Chondrocyte (in vitro differentiated cells): Measurements from ENCODE around the gene RPL23. TPM values are rescaled to one million over a fixed set of nuclear protein-coding genes. Genes with fewer than 3 reads are reported as not detected.

Experiments used
- DNase-seq: peaks from one replicate; pipeline ENCODE4 v3.0.0; 2021; ENCODE audit warnings: mixed read lengths, low spot score
- H3K27ac Mint-ChIP-seq: one replicate; pipeline ENCODE4 v1.8.0; 2021; ENCODE audit warnings: mild to moderate bottlenecking, moderate library complexity, mixed read lengths; ENCODE audit not compliant: unreplicated experiment
- H3K27me3 Mint-ChIP-seq: 2 replicates; pipeline ENCODE4 v1.8.0; 2021; ENCODE audit warnings: low read depth, mixed read lengths
- H3K36me3 Mint-ChIP-seq: 2 replicates; pipeline ENCODE4 v1.8.0; 2021; ENCODE audit warnings: low read depth, mixed read lengths
- H3K4me1 Mint-ChIP-seq: 2 replicates; pipeline ENCODE4 v1.8.0; 2021; ENCODE audit warnings: low read depth, mild to moderate bottlenecking, mixed read lengths
- H3K4me3 Mint-ChIP-seq: one replicate; pipeline ENCODE4 v1.8.0; 2021; ENCODE audit warnings: mild to moderate bottlenecking, moderate library complexity, mixed read lengths; ENCODE audit not compliant: unreplicated experiment
- H3K9me3 Mint-ChIP-seq: 2 replicates; pipeline ENCODE4 v1.8.0; 2021; ENCODE audit warnings: low read depth, mixed read lengths
- CTCF ChIP-seq: fragments of 200-600 bp; sonication (generic); IDR thresholded peaks from 2 replicates; pipeline ENCODE4 v1.5.0; 2021; ENCODE audit warnings: antibody characterized with exemption, mild to moderate bottlenecking, moderate library complexity
- total RNA-seq: library from RNA; stranded (reverse); gene quantifications from 3 replicates; pipeline ENCODE4 v1.2.1, GENCODE V29; 2021

Gene RPL23
- total RNA-seq, 1 donor from 2014 or later, result 959 TPM

- H3K4me3 Mint-ChIP-seq, result peak within 1 kb of the TSS; percentile 97
- H3K9me3 Mint-ChIP-seq, result no peaks in the 10 kb centered on the region
- H3K27me3 Mint-ChIP-seq, result no peaks in the 10 kb centered on the region
- peaks cover 10% of the 10 kb centered on the region for H3K36me3 Mint-ChIP-seq
- H3K27ac Mint-ChIP-seq, result peak within 1 kb of the TSS; percentile 96
- peak; percentile 17 for TF ChIP-seq CTCF
- DNase-seq, result no peak
- peaks cover 53% of the 10 kb centered on the region for H3K4me1 Mint-ChIP-seq
Measured at GRCh38 chr17:38869526-38870258, 16.2 kb upstream of the RPL23 start, which contains the start of gene LASP1. Gene LASP1, plus strand, starts transcription at chr17:38870058. Its CDS starts 132 bp downstream, at chr17:38870190.

DNA sequence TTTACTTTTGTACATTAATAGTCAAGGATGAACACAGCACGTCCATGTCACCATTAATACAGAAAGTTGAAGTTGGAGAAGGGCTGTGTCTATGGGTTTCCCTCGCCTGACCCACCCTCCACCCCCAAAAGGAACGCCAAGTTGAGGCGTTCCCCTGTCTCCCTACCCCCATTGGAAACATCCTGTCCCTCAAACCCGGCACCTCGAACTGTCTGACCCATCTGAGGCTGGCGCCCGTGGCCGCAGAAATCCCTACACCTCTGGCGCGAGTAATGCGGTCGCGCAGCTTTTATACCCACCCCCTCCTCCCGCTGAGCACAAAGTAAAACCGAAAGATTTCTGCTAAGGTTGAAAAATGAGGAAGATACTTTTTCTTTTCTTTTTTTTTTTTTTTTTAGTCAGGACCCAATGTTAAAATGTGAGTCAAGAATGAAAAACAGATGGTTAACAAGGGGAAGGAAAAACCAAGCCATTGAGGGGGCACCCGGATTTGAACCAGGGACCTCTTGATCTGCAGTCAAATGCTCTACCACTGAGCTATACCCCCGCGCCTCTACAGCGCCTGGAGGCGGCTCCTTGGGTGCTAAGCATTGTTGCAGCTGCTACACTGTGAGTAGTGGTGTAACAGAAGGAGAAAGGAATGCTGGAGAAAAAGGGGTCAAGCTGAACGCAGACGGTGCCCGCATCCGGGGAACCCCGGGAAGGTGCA, 15.4 kb upstream of the RPL23 start:
- Mint-ChIP-seq H3K36me3 (peaks cover 10% of the 10 kb centered on the region), H3K27ac (peak overlapping the region; percentile 89), H3K4me3 (peak overlapping the region; percentile 80), H3K9me3 (no peaks in the 10 kb centered on the region), H3K4me1 (peaks cover 50% of the 10 kb centered on the region), H3K27me3 (no peaks in the 10 kb centered on the region)
- TF ChIP-seq CTCF, result peak; percentile 64
- DNase-seq, result no peak

GRCh38 chr17:38867968-38868816, 14.7 kb upstream of the RPL23 start:
- Mint-ChIP-seq H3K27me3 (no peaks in the 10 kb centered on the region), H3K36me3 (peaks cover 10% of the 10 kb centered on the region), H3K9me3 (no peaks in the 10 kb centered on the region), H3K4me3 (peak overlapping the region; percentile 80), H3K4me1 (peaks cover 50% of the 10 kb centered on the region), H3K27ac (peak overlapping the region; percentile 89)
- no peak for TF ChIP-seq CTCF
- no peak for DNase-seq

DNA sequence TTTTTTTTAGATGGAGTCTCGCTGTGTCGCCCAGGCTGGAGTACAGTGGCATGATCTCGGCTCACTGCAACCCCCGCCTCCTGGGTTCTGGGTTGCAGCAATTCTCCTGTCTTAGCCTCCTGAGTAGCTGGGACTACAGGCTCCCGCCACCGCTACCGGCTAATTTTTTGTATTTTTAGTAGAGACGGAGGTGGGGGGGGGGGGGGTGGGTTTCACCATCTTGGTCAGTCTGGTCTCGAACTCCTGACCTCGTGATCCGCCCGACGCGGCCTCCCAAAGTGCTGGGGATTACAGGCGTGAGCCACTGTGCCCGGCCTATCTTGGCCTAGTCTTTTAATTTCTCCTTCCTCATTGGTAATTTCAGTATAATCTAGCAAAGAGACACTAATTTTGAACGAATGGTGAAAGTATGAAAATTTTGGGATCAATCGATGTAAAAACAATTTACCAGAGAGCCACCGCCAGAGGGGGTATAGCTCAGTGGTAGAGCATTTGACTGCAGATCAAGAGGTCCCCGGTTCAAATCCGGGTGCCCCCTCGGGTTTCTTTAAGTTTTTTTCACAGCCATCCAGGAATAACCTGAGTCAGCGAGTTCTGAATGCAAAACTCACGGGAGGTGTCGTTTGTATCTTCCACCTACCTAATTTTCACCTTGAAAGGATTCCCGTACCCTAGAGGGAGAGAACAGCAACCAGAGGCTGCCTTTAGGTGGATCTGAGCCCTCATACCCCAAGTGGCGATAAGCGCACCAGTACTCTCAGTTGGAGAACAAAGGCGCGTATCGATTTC, 13.9 kb upstream of the RPL23 start:
- Mint-ChIP-seq H3K27ac (peak overlapping the region; percentile 89), H3K9me3 (no peaks in the 10 kb centered on the region), H3K4me1 (peaks cover 47% of the 10 kb centered on the region), H3K36me3 (peaks cover 8% of the 10 kb centered on the region), H3K27me3 (no peaks in the 10 kb centered on the region), H3K4me3 (peak overlapping the region; percentile 80)
- DNase-seq, result no peak
- peak; percentile 79 for TF ChIP-seq CTCF
